ENCODE data around the gene OSM. TPM values are rescaled to one million over a fixed set of nuclear protein-coding genes. Genes with fewer than 3 reads are reported as not detected.
A peak's percentile ranks its signal among the peaks of the same experiment; 100 is the strongest.

OSM gene
- polyA plus RNA-seq, 2 of the 4 experiments (the other 2 are of a cell fraction) = not detected

DNA sequence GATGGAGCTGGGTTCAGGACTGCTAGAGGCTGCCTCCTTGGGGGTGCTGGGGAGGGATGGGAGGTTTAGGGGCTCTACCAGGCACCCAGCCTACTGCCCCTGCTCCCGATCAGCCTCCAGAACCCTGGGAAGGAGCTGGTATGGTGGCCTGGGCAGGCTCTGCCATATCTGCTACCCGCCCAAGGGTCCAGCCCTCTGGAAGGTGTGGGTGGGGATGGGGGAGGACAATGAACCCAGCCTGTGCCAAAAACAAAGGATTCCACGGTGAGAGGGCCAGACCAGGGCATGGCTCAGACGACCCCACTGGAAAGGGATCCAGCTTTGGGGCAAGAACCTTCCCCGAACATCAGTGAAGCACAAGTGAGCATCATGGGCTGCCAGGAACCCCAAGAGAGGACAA lies 19.7 kb upstream of the OSM start:
- Histone ChIP-seq H3K27ac (peak overlapping the region; percentile 76 to 92), H3K4me2 (peak overlapping the region; percentile 92; the same call in 1 of the 3 replicates), H3K4me3 (no peak overlapping the region), H3K4me1 (peaks cover 40% of the 10 kb centered on the region), H3K9me3 (no peaks in the 10 kb centered on the region)
- CTCF ChIA-PET = interaction anchor here (0.6 to 4.0 kb wide), 13 partner anchors 9 to 197 kb away, joined by 3 to 37 read pairs (median 4); partner anchors contain the start of gene RNF215
- no peak for TF ChIP-seq HEYL (CRISPR knock-in tag; IDR thresholded peaks at IDR 0.05)
- no peak for TF ChIP-seq TP53 (CRISPR knock-in tag; IDR thresholded peaks at IDR 0.05)
- no peak for TF ChIP-seq JUN (IDR thresholded peaks at IDR 0.05)
- TF ChIP-seq MAFK (IDR thresholded peaks at IDR 0.05; ENCODE audit: partially characterized antibody) = no peak
- TF ChIP-seq NFE2L2 (conservative IDR thresholded peaks at IDR 0.05; ENCODE audit: low read length) = no peak
- TF ChIP-seq, protein P1, sequence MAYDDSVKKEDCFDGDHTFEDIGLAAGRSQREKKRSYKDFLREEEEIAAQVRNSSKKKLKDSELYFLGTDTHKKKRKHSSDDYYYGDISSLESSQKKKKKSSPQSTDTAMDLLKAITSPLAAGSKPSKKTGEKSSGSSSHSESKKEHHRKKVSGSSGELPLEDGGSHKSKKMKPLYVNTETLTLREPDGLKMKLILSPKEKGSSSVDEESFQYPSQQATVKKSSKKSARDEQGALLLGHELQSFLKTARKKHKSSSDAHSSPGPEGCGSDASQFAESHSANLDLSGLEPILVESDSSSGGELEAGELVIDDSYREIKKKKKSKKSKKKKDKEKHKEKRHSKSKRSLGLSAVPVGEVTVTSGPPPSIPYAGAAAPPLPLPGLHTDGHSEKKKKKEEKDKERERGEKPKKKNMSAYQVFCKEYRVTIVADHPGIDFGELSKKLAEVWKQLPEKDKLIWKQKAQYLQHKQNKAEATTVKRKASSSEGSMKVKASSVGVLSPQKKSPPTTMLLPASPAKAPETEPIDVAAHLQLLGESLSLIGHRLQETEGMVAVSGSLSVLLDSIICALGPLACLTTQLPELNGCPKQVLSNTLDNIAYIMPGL (CRISPR knock-in tag; IDR thresholded peaks at IDR 0.05; ENCODE audit: borderline replicate concordance) = no peak
- no peak for TF ChIP-seq JUNB (IDR thresholded peaks at IDR 0.05)
- TF ChIP-seq, protein P2, sequence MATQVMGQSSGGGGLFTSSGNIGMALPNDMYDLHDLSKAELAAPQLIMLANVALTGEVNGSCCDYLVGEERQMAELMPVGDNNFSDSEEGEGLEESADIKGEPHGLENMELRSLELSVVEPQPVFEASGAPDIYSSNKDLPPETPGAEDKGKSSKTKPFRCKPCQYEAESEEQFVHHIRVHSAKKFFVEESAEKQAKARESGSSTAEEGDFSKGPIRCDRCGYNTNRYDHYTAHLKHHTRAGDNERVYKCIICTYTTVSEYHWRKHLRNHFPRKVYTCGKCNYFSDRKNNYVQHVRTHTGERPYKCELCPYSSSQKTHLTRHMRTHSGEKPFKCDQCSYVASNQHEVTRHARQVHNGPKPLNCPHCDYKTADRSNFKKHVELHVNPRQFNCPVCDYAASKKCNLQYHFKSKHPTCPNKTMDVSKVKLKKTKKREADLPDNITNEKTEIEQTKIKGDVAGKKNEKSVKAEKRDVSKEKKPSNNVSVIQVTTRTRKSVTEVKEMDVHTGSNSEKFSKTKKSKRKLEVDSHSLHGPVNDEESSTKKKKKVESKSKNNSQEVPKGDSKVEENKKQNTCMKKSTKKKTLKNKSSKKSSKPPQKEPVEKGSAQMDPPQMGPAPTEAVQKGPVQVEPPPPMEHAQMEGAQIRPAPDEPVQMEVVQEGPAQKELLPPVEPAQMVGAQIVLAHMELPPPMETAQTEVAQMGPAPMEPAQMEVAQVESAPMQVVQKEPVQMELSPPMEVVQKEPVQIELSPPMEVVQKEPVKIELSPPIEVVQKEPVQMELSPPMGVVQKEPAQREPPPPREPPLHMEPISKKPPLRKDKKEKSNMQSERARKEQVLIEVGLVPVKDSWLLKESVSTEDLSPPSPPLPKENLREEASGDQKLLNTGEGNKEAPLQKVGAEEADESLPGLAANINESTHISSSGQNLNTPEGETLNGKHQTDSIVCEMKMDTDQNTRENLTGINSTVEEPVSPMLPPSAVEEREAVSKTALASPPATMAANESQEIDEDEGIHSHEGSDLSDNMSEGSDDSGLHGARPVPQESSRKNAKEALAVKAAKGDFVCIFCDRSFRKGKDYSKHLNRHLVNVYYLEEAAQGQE (IDR thresholded peaks at IDR 0.05) = no peak
- no peak for TF ChIP-seq HDAC2 (IDR thresholded peaks at IDR 0.05)
- TF ChIP-seq ZNF302 (CRISPR knock-in tag; IDR thresholded peaks at IDR 0.05) = no peak
- no peak for TF ChIP-seq NR3C1 (IDR thresholded peaks at IDR 0.05)
- no peak for TF ChIP-seq RARB (CRISPR knock-in tag; IDR thresholded peaks at IDR 0.05)
- TF ChIP-seq FOXS1 (CRISPR knock-in tag; IDR thresholded peaks at IDR 0.05) = no peak
- TF ChIP-seq CHD2 (IDR thresholded peaks at IDR 0.05; ENCODE audit: low read length, partially characterized antibody) = no peak
- TF ChIP-seq HOXB13 (CRISPR knock-in tag; IDR thresholded peaks at IDR 0.05; ENCODE audit: low read depth) = no peak
- FAIRE-seq = no peak
- WGBS (ENCODE audit: missing lambda C conversion rate) = 65% methylated on average over 4 of the region's 5 CpGs
- POLR2A ChIA-PET = no interaction called here
- no peak for ATAC-seq
- DNase-seq (ENCODE audit: low read depth in 1 of 2, low spot score in 1 of 2) = no peak

DNA sequence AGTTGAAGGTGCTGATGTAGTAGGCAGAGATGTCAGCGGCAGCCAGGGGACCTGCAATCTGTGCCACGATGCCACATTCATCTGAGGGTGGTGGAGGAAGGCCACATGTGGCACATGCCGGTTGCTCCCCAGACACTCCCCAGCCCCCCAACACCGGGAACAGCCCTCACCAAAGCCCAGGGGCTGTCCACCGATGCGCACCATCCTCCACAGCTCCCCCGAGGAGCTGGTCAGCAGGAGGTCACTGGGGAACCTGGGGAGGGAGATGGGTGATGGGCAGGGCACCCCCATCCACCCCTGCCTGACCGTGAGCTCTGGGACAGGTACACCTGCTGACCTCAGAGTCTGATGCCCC lies 19.2 kb upstream of the OSM start:
- Histone ChIP-seq H3K4me3 (no peak overlapping the region), H3K9me3 (no peaks in the 10 kb centered on the region), H3K4me2 (no peak overlapping the region), H3K4me1 (peaks cover 36% of the 10 kb centered on the region), H3K27ac (peak overlapping the region; percentile 76 to 92; a peak in 5 of 6 replicates)
- TF ChIP-seq, protein P3, sequence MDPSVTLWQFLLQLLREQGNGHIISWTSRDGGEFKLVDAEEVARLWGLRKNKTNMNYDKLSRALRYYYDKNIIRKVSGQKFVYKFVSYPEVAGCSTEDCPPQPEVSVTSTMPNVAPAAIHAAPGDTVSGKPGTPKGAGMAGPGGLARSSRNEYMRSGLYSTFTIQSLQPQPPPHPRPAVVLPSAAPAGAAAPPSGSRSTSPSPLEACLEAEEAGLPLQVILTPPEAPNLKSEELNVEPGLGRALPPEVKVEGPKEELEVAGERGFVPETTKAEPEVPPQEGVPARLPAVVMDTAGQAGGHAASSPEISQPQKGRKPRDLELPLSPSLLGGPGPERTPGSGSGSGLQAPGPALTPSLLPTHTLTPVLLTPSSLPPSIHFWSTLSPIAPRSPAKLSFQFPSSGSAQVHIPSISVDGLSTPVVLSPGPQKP (IDR thresholded peaks at IDR 0.05; ENCODE audit: low read depth, low read length) = no peak
- TF ChIP-seq PHF8 (IDR thresholded peaks at IDR 0.05; ENCODE audit: borderline replicate concordance, low read depth) (no peak), CBX8 (IDR thresholded peaks at IDR 0.05) (no peak), JUNB (IDR thresholded peaks at IDR 0.05) (no peak), ZFP36 (IDR thresholded peaks at IDR 0.05; ENCODE audit: borderline replicate concordance, partially characterized antibody) (no peak), EP300 (IDR thresholded peaks at IDR 0.05) (no peak), CBX2 (IDR thresholded peaks at IDR 0.05; ENCODE audit: borderline replicate concordance, low read depth) (no peak), EHF (CRISPR knock-in tag; IDR thresholded peaks at IDR 0.05) (no peak), SMC3 (IDR thresholded peaks at IDR 0.05) (no peak), HOXB13 (CRISPR knock-in tag; IDR thresholded peaks at IDR 0.05; ENCODE audit: low read depth) (no peak), CEBPB (IDR thresholded peaks at IDR 0.05) (no peak)
- TF ChIP-seq, protein P4, sequence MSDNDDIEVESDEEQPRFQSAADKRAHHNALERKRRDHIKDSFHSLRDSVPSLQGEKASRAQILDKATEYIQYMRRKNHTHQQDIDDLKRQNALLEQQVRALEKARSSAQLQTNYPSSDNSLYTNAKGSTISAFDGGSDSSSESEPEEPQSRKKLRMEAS (IDR thresholded peaks at IDR 0.05) = no peak
- TF ChIP-seq, protein P5, sequence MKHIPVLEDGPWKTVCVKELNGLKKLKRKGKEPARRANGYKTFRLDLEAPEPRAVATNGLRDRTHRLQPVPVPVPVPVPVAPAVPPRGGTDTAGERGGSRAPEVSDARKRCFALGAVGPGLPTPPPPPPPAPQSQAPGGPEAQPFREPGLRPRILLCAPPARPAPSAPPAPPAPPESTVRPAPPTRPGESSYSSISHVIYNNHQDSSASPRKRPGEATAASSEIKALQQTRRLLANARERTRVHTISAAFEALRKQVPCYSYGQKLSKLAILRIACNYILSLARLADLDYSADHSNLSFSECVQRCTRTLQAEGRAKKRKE (CRISPR knock-in tag; IDR thresholded peaks at IDR 0.05; ENCODE audit: low read depth) = no peak
- ChIA-PET CTCF (interaction anchor here (0.6 to 4.0 kb wide), 13 partner anchors 9 to 197 kb away, joined by 3 to 37 read pairs (median 4); partner anchors contain the start of gene RNF215), POLR2A (no interaction called here)
- ATAC-seq (no peak), DNase-seq (ENCODE audit: low read depth in 1 of 2, low spot score in 1 of 2) (no peak), FAIRE-seq (no peak)
- 89% methylated on average over 3 of the region's 8 CpGs for WGBS (ENCODE audit: missing lambda C conversion rate)

All from A549 (cell line).